Stimulated activated memory B cell treated with anti-CD40 and anti-IgM and Interleukin-4, amounts not matched to agents 10 μg/mL and 1 μg/mL and 100 μg/mL, for 72 hours (primary cell): ENCODE measurements around the gene PDZD2.
A peak's percentile ranks its signal among the peaks of the same experiment; 100 is the strongest.

Source experiments
- ATAC-seq: fragments of 150-1000 bp; cut with Tn5 transposase; 2 replicates; pipeline ENCODE4 v1.10.0; 2021
- H3K27ac Mint-ChIP-seq: one replicate; pipeline ENCODE4 v1.8.0; 2022; ENCODE audit warnings: mild to moderate bottlenecking, mixed read lengths
- H3K27me3 Mint-ChIP-seq: one replicate; pipeline ENCODE4 v1.8.0; 2022; ENCODE audit warnings: mixed read lengths
- H3K36me3 Mint-ChIP-seq: one replicate; pipeline ENCODE4 v1.8.0; 2022; ENCODE audit warnings: mixed read lengths
- H3K4me1 Mint-ChIP-seq: one replicate; pipeline ENCODE4 v1.8.0; 2022; ENCODE audit warnings: mixed read lengths
- H3K4me3 Mint-ChIP-seq: one replicate; pipeline ENCODE4 v1.8.0; 2022; ENCODE audit warnings: mild to moderate bottlenecking, moderate library complexity, mixed read lengths
- H3K9me3 Mint-ChIP-seq: one replicate; pipeline ENCODE4 v1.8.0; 2022; ENCODE audit warnings: mixed read lengths

The PDZD2 gene

DNA sequence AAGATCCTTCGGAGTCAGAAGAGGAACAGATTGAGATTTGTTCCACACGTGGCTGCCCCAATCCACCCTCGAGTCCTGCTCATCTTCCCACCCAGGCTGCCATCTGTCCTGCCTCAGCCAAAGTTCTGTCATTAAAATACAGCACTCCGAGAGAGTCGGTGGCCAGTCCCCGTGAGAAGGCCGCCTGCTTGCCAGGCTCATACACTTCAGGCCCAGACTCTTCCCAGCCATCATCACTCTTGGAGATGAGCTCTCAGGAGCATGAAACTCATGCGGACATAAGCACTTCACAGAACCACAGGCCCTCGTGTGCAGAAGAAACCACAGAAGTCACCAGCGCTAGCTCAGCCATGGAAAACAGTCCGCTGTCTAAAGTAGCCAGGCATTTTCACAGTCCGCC lies 449.3 kb downstream of the PDZD2 start:
- H3K4me3 Mint-ChIP-seq, result no peak overlapping the region
- H3K27ac Mint-ChIP-seq, result no peak overlapping the region
- no peaks in the 10 kb centered on the region for H3K36me3 Mint-ChIP-seq

DNA sequence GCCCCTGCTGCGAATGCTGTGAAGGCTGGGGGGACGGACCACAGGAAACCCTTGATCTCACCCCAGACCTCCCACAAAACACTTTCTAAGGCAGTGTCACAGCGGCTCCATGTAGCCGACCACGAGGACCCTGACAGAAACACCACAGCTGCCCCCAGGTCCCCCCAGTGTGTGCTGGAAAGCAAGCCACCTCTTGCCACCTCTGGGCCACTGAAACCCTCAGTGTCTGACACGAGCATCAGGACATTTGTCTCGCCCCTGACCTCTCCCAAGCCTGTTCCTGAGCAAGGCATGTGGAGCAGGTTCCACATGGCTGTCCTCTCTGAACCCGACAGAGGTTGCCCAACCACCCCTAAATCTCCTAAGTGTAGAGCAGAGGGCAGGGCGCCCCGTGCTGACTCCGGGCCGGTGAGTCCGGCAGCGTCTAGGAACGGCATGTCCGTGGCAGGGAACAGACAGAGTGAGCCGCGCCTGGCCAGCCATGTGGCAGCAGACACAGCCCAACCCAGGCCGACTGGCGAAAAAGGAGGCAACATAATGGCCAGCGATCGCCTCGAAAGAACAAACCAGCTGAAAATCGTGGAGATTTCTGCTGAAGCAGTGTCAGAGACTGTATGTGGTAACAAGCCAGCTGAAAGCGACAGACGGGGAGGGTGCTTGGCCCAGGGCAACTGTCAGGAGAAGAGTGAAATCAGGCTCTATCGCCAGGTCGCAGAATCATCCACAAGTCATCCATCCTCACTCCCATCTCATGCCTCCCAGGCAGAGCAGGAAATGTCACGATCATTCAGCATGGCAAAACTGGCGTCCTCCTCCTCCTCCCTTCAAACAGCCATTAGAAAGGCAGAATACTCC lies 450.4 kb downstream of the PDZD2 start:
- Mint-ChIP-seq H3K9me3 (no peaks in the 10 kb centered on the region), H3K27ac (no peak overlapping the region), H3K4me1 (no peaks in the 10 kb centered on the region), H3K4me3 (no peak overlapping the region), H3K27me3 (no peaks in the 10 kb centered on the region), H3K36me3 (no peaks in the 10 kb centered on the region)
- ATAC-seq, result no peak

More for the DNA sequence above, 449.3 kb downstream of the PDZD2 start:
- Mint-ChIP-seq H3K27me3 (no peaks in the 10 kb centered on the region), H3K4me1 (no peaks in the 10 kb centered on the region), H3K9me3 (no peaks in the 10 kb centered on the region)
- no peak for ATAC-seq

DNA sequence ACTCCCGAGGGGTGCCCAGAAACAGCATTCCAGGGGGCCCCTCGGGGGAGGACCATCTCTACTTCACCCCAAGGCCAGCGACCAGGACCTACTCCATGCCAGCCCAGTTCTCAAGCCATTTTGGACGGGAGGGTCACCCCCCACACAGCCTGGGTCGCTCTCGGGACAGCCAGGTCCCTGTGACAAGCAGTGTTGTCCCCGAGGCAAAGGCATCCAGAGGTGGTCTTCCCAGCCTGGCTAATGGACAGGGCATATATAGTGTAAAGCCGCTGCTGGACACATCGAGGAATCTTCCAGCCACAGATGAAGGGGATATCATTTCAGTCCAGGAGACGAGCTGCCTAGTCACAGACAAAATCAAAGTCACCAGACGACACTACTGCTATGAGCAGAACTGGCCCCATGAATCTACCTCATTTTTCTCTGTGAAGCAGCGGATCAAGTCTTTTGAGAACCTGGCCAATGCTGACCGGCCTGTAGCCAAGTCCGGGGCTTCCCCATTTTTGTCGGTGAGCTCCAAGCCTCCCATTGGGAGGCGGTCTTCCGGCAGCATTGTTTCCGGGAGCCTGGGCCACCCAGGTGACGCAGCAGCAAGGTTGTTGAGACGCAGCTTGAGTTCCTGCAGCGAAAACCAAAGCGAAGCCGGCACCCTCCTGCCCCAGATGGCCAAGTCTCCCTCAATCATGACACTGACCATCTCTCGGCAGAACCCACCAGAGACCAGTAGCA lies 451.3 kb downstream of the PDZD2 start:
- no peak for ATAC-seq
- Mint-ChIP-seq H3K27me3 (no peaks in the 10 kb centered on the region), H3K4me1 (no peaks in the 10 kb centered on the region), H3K27ac (no peak overlapping the region), H3K9me3 (no peaks in the 10 kb centered on the region), H3K4me3 (no peak overlapping the region), H3K36me3 (no peaks in the 10 kb centered on the region)

DNA sequence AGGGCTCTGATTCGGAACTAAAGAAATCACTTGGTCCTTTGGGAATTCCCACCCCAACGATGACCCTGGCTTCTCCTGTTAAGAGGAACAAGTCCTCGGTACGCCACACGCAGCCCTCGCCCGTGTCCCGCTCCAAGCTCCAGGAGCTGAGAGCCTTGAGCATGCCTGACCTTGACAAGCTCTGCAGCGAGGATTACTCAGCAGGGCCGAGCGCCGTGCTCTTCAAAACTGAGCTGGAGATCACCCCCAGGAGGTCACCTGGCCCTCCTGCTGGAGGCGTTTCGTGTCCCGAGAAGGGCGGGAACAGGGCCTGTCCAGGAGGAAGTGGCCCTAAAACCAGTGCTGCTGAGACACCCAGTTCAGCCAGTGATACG lies 451.8 kb downstream of the PDZD2 start:
- no peak overlapping the region for H3K27ac Mint-ChIP-seq
- no peaks in the 10 kb centered on the region for H3K9me3 Mint-ChIP-seq
- H3K4me3 Mint-ChIP-seq, result no peak overlapping the region
- ATAC-seq, result no peak
- no peaks in the 10 kb centered on the region for H3K4me1 Mint-ChIP-seq
- no peaks in the 10 kb centered on the region for H3K27me3 Mint-ChIP-seq
- H3K36me3 Mint-ChIP-seq, result no peaks in the 10 kb centered on the region

DNA sequence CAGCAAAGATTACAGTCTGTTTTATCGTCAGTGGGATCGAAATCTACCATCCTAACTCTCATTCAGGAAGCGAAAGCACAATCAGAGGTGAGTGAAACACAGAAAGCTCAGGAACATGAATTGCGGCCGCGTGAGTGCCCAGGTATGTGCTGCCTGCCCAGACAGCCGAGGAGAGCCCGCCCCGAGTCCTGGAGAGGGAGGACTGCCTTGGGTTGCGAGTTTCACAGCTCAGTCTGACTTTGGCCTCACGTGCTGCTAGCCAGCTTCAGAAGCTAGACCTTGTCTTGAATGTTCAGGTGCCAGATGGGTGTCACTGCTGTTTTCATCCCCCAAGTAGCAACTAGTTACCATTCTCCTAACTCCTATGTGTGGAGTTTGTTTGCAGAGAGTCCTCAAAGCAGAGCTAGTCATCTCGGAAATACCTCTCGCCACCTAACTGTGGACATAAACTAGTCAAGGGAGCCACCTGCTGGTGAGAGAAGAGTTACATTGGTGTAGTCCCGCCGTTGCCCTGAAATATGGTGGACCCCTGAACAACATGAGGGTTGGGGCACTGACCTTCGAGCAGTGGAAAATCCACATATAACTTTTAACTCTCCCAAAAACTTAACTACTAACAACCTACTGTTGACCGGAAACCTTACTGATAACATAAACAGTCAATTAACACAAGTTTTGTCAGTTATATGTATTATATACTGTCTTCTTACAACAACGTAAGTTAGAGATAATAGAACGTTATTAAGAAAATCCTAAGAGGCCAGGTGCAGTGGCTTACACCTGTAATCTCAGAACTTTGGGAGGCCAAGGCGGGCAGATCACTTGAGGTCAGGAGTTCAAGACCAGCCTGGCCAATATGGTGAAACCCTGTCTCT lies 454.2 kb downstream of the PDZD2 start:
- Mint-ChIP-seq H3K27ac (no peak overlapping the region), H3K9me3 (no peaks in the 10 kb centered on the region), H3K4me1 (no peaks in the 10 kb centered on the region), H3K4me3 (no peak overlapping the region), H3K27me3 (no peaks in the 10 kb centered on the region), H3K36me3 (peaks cover 11% of the 10 kb centered on the region)
- ATAC-seq, result peak; percentile 85

DNA sequence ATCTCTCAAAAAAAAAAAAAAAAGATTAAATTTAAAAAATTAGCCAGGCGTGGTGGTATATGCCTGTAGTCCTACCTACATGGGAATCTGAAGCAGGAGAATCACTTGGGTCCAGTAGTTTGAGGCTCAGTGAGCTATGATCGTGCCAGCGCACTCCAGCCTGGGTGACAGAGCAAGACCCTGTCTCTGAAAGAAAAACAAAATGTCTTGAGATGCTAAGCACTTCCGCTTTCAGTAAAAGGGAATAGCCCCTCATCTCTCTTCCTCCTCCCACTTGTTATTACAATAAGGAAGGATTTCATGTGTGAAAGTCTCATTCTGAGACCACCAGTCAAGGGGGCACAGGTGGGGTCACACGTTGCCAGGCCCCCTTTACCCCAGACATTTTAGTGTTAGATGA lies 455.8 kb downstream of the PDZD2 start:
- H3K27me3 Mint-ChIP-seq, result no peaks in the 10 kb centered on the region
- H3K27ac Mint-ChIP-seq, result no peak overlapping the region
- H3K9me3 Mint-ChIP-seq, result no peaks in the 10 kb centered on the region
- H3K4me3 Mint-ChIP-seq, result no peak overlapping the region
- peaks cover 14% of the 10 kb centered on the region for H3K36me3 Mint-ChIP-seq
- no peaks in the 10 kb centered on the region for H3K4me1 Mint-ChIP-seq
- no peak for ATAC-seq

DNA sequence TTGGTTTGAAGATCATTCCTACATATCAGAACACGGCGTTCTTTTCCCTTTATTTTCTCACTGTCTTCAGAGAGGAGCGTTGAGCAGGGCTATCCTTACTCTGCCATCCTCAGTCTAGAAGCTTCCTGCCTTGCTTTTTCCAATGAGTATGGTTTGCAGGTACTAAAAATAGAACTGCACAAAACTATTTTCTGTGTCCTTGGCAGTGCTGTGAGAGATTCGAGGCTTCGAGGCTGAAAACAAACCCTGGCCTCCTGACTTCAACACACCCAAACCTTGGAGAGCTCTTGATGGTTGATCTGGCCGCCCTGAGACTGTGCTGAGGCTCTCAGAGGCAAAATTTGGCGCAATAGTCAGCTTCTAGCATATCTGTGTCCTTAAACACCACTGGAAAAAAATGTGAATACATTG lies 456.3 kb downstream of the PDZD2 start:
- no peaks in the 10 kb centered on the region for H3K4me1 Mint-ChIP-seq
- H3K9me3 Mint-ChIP-seq, result no peaks in the 10 kb centered on the region
- ATAC-seq, result no peak
- H3K4me3 Mint-ChIP-seq, result no peak overlapping the region
- H3K27ac Mint-ChIP-seq, result no peak overlapping the region
- H3K36me3 Mint-ChIP-seq, result peaks cover 16% of the 10 kb centered on the region
- no peaks in the 10 kb centered on the region for H3K27me3 Mint-ChIP-seq

DNA sequence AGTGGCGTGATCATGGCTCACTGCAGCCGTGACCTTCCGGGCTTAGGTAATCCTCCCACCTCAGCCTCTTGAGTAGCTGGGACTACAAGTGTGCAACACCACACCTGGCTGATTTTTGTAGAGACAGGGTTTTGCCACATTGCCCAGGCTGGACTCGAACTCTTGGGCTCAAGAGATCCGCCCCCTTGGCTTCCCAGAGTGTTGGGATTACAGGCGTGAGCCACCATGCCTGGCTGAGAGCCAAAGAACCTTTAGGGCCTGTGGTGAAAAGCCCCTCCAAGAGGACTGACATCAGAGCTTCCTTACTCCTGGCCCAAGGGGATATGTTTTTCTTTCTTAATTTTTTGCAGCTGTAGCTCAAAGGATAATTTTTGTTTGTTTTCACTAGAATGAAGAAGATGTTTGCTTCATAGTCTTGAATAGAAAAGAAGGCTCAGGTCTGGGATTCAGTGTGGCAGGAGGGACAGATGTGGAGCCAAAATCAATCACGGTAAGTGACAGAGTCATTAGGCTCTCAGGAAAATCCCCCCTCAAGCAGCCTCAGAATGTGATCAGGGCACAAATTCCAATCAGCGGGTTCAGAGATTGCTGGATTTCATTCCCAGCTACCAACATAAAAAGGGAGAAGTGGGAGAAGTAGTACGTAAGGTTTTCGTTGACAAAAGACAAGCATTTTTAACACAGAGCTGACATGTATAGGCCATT lies 458.1 kb downstream of the PDZD2 start:
- ATAC-seq, result no peak
- H3K36me3 Mint-ChIP-seq, result peaks cover 29% of the 10 kb centered on the region

DNA sequence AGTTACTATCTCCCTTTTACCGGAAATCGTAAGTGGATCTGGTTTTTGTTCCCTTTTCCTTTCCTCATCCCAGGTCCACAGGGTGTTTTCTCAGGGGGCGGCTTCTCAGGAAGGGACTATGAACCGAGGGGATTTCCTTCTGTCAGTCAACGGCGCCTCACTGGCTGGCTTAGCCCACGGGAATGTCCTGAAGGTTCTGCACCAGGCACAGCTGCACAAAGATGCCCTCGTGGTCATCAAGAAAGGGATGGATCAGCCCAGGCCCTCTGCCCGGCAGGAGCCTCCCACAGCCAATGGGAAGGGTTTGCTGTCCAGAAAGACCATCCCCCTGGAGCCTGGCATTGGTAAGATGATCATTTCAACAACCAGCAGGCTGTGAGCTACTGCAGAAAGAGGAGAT lies 459.4 kb downstream of the PDZD2 start:
- H3K9me3 Mint-ChIP-seq, result no peaks in the 10 kb centered on the region
- ATAC-seq, result no peak
- no peak overlapping the region for H3K27ac Mint-ChIP-seq
- H3K27me3 Mint-ChIP-seq, result no peaks in the 10 kb centered on the region
- H3K36me3 Mint-ChIP-seq, result peaks cover 40% of the 10 kb centered on the region
- no peaks in the 10 kb centered on the region for H3K4me1 Mint-ChIP-seq
- H3K4me3 Mint-ChIP-seq, result no peak overlapping the region

More for the DNA sequence above, 458.1 kb downstream of the PDZD2 start:
- H3K27ac Mint-ChIP-seq, result no peak overlapping the region
- H3K27me3 Mint-ChIP-seq, result no peaks in the 10 kb centered on the region
- no peak overlapping the region for H3K4me3 Mint-ChIP-seq
- H3K4me1 Mint-ChIP-seq, result no peaks in the 10 kb centered on the region
- H3K9me3 Mint-ChIP-seq, result no peaks in the 10 kb centered on the region

DNA sequence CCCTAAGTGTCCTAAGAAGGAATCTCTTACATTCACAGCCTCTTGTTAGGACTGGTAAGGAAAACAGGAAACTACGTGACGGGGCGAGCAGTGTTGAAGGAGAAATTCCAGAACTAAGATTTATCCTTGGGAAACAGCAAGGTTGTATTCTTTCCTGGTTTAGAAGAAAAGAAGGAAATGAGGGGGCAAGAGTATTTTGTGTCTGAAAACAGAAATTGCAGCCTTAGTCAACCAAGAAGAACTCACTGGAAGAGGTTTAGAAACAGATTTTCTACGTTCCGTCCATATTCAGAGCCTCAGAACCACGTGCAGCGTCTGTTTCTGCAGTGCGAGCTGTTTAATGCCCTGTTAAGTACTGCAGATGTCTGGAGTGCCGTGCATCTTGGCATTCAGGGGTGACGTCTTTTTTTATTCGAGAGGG lies 460.0 kb downstream of the PDZD2 start:
- ATAC-seq, result no peak
- Mint-ChIP-seq H3K36me3 (peaks cover 46% of the 10 kb centered on the region), H3K27ac (no peak overlapping the region), H3K27me3 (no peaks in the 10 kb centered on the region), H3K4me3 (no peak overlapping the region), H3K9me3 (no peaks in the 10 kb centered on the region), H3K4me1 (no peaks in the 10 kb centered on the region)

DNA sequence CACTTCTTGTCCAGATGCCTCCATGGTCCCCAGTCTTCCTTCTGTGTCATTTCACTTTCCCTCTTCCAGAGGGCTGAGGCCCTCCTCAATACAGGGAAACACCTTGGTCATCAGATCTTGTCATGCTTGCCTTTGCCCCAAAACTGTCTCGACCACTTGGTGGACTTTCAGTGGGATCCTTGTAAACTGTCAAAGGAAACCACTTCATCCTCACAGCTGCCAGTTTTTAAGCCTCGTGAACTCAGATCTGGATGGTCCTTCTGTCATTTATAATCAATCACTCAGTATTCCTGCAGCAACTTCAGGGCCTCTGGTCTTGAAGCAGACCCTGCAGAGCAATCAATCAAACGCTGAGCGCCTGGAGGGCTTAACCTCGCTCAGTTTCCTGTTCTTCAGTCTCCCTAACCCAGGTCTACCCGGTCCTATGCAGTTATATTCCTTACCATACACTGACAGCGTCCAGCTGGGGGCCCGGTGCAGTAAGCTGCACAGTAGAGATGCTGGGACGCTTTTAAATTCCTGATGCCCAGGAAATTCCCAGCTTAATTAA lies 460.6 kb downstream of the PDZD2 start:
- no peaks in the 10 kb centered on the region for H3K9me3 Mint-ChIP-seq
- H3K36me3 Mint-ChIP-seq, result peaks cover 47% of the 10 kb centered on the region
- no peaks in the 10 kb centered on the region for H3K4me1 Mint-ChIP-seq
- ATAC-seq, result no peak
- H3K4me3 Mint-ChIP-seq, result no peak overlapping the region
- H3K27ac Mint-ChIP-seq, result no peak overlapping the region
- no peaks in the 10 kb centered on the region for H3K27me3 Mint-ChIP-seq

DNA sequence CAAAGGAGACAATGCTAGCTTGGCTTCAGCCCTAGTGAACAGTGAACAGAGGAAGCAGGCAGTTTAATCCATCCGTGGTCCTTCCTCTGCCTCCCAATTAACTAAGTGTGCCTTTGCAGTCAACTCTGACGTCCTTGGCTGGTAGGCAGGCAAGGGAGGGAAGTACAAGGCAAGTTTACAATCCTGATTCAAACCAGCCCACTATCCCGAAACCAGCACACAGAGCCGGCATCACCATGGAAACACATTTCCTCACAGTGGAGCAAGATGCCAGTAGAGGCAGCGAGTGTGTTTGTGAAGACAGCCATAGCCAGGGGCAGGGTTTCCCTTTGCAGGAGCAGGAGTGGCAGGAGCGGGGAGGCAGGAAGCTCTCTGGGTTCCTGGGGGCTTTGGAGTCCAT lies 461.3 kb downstream of the PDZD2 start:
- Mint-ChIP-seq H3K9me3 (no peaks in the 10 kb centered on the region), H3K4me1 (no peaks in the 10 kb centered on the region), H3K27ac (no peak overlapping the region), H3K4me3 (no peak overlapping the region), H3K36me3 (peaks cover 52% of the 10 kb centered on the region), H3K27me3 (no peaks in the 10 kb centered on the region)
- ATAC-seq, result no peak

DNA sequence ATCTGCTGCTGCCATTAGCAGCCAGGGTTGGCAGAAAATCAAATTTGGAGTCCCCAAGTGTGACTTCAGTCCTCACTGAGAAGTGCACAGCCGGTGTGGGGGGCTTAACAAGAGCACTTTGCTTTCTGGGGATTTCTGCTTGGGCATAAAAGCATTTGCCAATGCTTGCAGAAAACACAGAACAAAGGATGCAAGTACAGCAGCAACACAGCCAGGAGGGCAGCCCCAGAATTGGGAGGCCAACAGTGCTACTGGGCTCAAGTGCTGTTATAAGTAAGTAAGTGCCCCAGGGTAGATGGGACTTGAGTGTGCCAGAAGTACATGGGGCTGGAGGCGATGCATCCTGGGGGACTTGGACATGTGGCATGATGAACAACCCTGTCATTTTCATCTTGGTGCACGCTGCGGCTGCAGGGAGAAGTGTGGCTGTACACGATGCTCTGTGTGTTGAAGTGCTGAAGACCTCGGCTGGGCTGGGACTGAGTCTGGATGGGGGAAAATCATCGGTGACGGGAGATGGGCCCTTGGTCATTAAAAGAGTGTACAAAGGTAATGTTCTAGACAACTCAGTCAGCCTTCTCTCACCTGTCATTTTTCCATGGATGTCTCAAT lies 461.9 kb downstream of the PDZD2 start:
- H3K4me1 Mint-ChIP-seq, result no peaks in the 10 kb centered on the region
- no peak overlapping the region for H3K4me3 Mint-ChIP-seq
- H3K27me3 Mint-ChIP-seq, result no peaks in the 10 kb centered on the region
- H3K27ac Mint-ChIP-seq, result no peak overlapping the region
- no peaks in the 10 kb centered on the region for H3K9me3 Mint-ChIP-seq
- ATAC-seq, result no peak
- H3K36me3 Mint-ChIP-seq, result peaks cover 56% of the 10 kb centered on the region

DNA sequence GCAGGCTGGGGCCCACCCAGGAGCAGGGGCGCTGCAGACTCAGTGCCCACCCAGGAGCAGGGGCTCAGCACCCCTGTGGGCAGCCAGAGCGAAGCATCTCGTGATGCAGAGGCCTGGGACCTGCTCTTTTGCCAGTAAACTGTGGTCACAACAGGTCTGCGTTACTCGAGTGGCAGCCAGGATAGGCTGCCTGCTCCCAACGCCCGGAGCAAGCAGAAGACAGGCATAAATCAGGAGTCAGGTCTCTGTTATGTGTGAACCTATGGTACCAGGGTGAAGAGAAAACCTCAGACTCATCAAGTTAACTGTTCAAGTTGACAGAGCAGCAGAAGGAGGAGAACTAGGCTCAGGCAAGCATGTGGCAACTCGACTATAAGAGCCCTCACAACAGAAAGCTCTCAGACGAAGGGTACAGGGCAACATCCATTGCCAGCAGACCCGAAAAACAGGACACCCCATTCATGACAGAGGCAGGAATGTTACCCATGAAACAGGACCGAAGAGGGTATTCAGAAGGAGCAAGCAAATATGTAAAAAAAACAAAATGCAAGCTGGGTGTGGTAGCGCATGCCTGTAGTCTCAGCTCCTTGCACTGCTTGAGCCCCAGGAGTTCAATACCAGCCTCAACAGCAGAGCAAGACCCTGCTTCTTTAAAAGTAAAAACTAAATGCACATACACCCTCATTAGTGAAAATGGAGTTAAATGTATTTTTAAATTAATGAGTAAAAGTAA lies 463.5 kb downstream of the PDZD2 start:
- Mint-ChIP-seq H3K4me1 (no peaks in the 10 kb centered on the region), H3K27me3 (no peaks in the 10 kb centered on the region), H3K27ac (peak overlapping the region; percentile 37), H3K9me3 (no peaks in the 10 kb centered on the region), H3K4me3 (no peak overlapping the region), H3K36me3 (peaks cover 53% of the 10 kb centered on the region)
- no peak for ATAC-seq
